Fibroblast of lung (primary cell): ENCODE measurements around the gene OR4C5.
"Not testable (repeated sequence)": the region's sequence is repeated elsewhere in the genome, so short reads cannot be mapped to it uniquely, and the experiment has no call there.

Experiments
- EZH2 ChIP-seq: IDR thresholded peaks from 2 replicates; pipeline ENCODE4 v1.5.1; 2012; ENCODE audit warnings: low read length, control low read depth, mild to moderate bottlenecking; ENCODE audit errors: missing control alignments
- TF ChIP-seq, protein P1 (sequence below), 2 donors: IDR thresholded peaks in 1 of 2; conservative IDR thresholded peaks in 1 of 2; 1 replicate in 1 of 2; 2 replicates in 1 of 2; pipeline ENCODE4 v1.5.1; 2011 to 2012; ENCODE audit warnings: low read length in 2 of 2, control low read depth in 1 of 2, inconsistent platforms in 1 of 2, low read depth in 1 of 2, mild to moderate bottlenecking in 1 of 2

DNA sequence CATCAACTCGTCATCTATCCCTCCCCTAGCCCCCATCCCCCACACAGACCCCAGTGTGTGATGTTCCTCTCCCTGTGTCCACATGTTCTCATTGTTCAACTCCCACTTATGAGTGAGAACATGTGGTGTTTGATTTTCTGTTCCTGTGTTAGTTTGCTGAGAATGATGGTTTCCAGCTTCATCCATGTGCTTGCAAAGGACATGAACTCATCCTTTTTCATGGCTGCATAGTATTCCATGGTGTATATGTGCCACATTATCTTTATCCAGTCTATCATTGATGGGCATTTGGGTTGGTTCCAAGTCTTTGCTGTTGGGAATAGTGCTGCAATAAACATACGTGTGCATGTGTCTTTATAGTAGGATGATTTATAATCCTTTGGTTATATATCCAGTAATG is 23.8 kb downstream of the OR4C5 start:
- TF ChIP-seq EZH2 = not testable (repeated sequence)
- TF ChIP-seq, protein P1, sequence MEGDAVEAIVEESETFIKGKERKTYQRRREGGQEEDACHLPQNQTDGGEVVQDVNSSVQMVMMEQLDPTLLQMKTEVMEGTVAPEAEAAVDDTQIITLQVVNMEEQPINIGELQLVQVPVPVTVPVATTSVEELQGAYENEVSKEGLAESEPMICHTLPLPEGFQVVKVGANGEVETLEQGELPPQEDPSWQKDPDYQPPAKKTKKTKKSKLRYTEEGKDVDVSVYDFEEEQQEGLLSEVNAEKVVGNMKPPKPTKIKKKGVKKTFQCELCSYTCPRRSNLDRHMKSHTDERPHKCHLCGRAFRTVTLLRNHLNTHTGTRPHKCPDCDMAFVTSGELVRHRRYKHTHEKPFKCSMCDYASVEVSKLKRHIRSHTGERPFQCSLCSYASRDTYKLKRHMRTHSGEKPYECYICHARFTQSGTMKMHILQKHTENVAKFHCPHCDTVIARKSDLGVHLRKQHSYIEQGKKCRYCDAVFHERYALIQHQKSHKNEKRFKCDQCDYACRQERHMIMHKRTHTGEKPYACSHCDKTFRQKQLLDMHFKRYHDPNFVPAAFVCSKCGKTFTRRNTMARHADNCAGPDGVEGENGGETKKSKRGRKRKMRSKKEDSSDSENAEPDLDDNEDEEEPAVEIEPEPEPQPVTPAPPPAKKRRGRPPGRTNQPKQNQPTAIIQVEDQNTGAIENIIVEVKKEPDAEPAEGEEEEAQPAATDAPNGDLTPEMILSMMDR (conservative IDR thresholded peaks at IDR 0.05 in 1 of 2, IDR thresholded peaks at IDR 0.05 in 1 of 2; ENCODE audit: low read depth in 1 of 2, low read length in 2 of 2) = not testable (repeated sequence)
